Neural cell (in vitro differentiated cells): ENCODE data around the gene RPL18A. TPM values are rescaled to one million over a fixed set of nuclear protein-coding genes. Genes with fewer than 3 reads are reported as not detected.

Experiments
- H2AFZ ChIP-seq: fragments of 200-600, 300-800 bp; sonication (generic), shearing (Covaris generic); 2 replicates; pipeline ENCODE4 v1.6.0; 2014; ENCODE audit warnings: low read depth, mild to moderate bottlenecking, antibody characterized with exemption, low read length, moderate library complexity
- H3F3A ChIP-seq: fragments of 200-600 bp; shearing (Covaris generic); 2 replicates; pipeline ENCODE4 v1.6.1; 2016; ENCODE audit warnings: mild to moderate bottlenecking, moderate library complexity, mixed read lengths, antibody characterized with exemption, low read length; ENCODE audit not compliant: insufficient read depth, poor library complexity, severe bottlenecking
- H3K27ac ChIP-seq: fragments of 200-600, 300-800 bp; sonication (generic), shearing (Covaris generic); 2 replicates; pipeline ENCODE4 v1.5.1; 2014; ENCODE audit warnings: mild to moderate bottlenecking, low read length, moderate library complexity
- H3K27me3 ChIP-seq: fragments of 300-800, 200-600 bp; sonication (generic), shearing (Covaris generic); 2 replicates; pipeline ENCODE4 v1.6.0; 2014; ENCODE audit warnings: mild to moderate bottlenecking, low read depth, low read length, moderate library complexity; ENCODE audit not compliant: insufficient read depth
- H3K36me3 ChIP-seq: fragments of 300-800, 200-600 bp; sonication (generic), shearing (Covaris generic); 2 replicates; pipeline ENCODE4 v1.5.1; 2014; ENCODE audit warnings: mild to moderate bottlenecking, antibody characterized with exemption, low read length, moderate library complexity; ENCODE audit not compliant: insufficient read depth
- H3K4me2 ChIP-seq: fragments of 300-800, 200-600 bp; sonication (generic), shearing (Covaris generic); 2 replicates; pipeline ENCODE4 v1.6.0; 2014; ENCODE audit warnings: mild to moderate bottlenecking, low read length
- H3K4me3 ChIP-seq: fragments of 300-800, 200-600 bp; sonication (generic), shearing (Covaris generic); 2 replicates; pipeline ENCODE4 v1.5.1; 2014; ENCODE audit warnings: mild to moderate bottlenecking, low read length, moderate library complexity
- H3K79me2 ChIP-seq: fragments of 200-600 bp; shearing (Covaris generic); replicated peaks from 2 replicates; pipeline ENCODE4 v1.6.0; 2014; ENCODE audit warnings: mild to moderate bottlenecking, low read length, moderate library complexity; ENCODE audit not compliant: insufficient read depth
- H3K9ac ChIP-seq: fragments of 300-800, 200-600 bp; sonication (generic), shearing (Covaris generic); 2 replicates; pipeline ENCODE4 v1.6.1; 2016; ENCODE audit warnings: mild to moderate bottlenecking, low read length, mixed read lengths
- H3K9me2 ChIP-seq: fragments of 200-600 bp; shearing (Covaris generic); 2 replicates; pipeline ENCODE4 v1.6.1; 2016; ENCODE audit warnings: mild to moderate bottlenecking, low read length, mixed read lengths; ENCODE audit not compliant: insufficient read depth
- H3K9me3 ChIP-seq: fragments of 200-600, 300-800 bp; sonication (generic), shearing (Covaris generic); 2 replicates; pipeline ENCODE4 v1.6.1; 2016; ENCODE audit warnings: mild to moderate bottlenecking, mixed run types, low read length, moderate library complexity, mixed read lengths
- H4K20me1 ChIP-seq: fragments of 200-600 bp; shearing (Covaris generic); 2 replicates; pipeline ENCODE4 v1.6.1; 2016; ENCODE audit warnings: mild to moderate bottlenecking, mixed run types; ENCODE audit not compliant: insufficient read depth
- EP300 ChIP-seq: fragments of 450-650 bp; conservative IDR thresholded peaks from 2 replicates; pipeline ENCODE4 v1.6.1; 2014; ENCODE audit warnings: antibody characterized with exemption, mild to moderate bottlenecking, moderate library complexity; ENCODE audit not compliant: poor library complexity, severe bottlenecking
- EZH2 ChIP-seq: fragments of 200-600, 300-800 bp; shearing (Covaris generic), sonication (generic); IDR thresholded peaks from 2 replicates; pipeline ENCODE4 v1.6.1; 2014; ENCODE audit warnings: antibody characterized with exemption, low read length, borderline replicate concordance, mild to moderate bottlenecking; ENCODE audit not compliant: insufficient read depth, poor library complexity, severe bottlenecking
- MXI1 ChIP-seq: fragments of 450-650 bp; conservative IDR thresholded peaks from 2 replicates; pipeline ENCODE4 v1.6.1; 2014; ENCODE audit warnings: antibody characterized with exemption, mild to moderate bottlenecking; ENCODE audit not compliant: poor library complexity, severe bottlenecking
- POLR2AphosphoS5 ChIP-seq: IDR thresholded peaks from 2 replicates; pipeline ENCODE4 v1.6.1; 2012
- RAD21 ChIP-seq: fragments of 450-650 bp; conservative IDR thresholded peaks from 2 replicates; pipeline ENCODE4 v1.6.1; 2014; ENCODE audit warnings: antibody characterized with exemption, mild to moderate bottlenecking, moderate library complexity
- REST ChIP-seq: IDR thresholded peaks from 2 replicates; pipeline ENCODE4 v1.6.1; 2012; ENCODE audit warnings: borderline replicate concordance
- SMC3 ChIP-seq: fragments of 450-650 bp; conservative IDR thresholded peaks from 2 replicates; pipeline ENCODE4 v1.6.1; 2014; ENCODE audit warnings: antibody characterized with exemption, mild to moderate bottlenecking, moderate library complexity; ENCODE audit not compliant: poor library complexity
- TAF1 ChIP-seq: IDR thresholded peaks from 2 replicates; pipeline ENCODE4 v1.6.1; 2012; ENCODE audit warnings: low read depth
- polyA plus RNA-seq: library from polyadenylated mRNA; depleted of rRNA; stranded (reverse); fragments of >200 nt; gene quantifications from 2 replicates; pipeline ENCODE4 v1.2.3, GENCODE V29; 2014
- TF ChIP-seq, protein P1 (sequence below): fragments of 450-650 bp; IDR thresholded peaks from 2 replicates; pipeline ENCODE4 v1.5.1; 2014; ENCODE audit warnings: antibody characterized with exemption, mild to moderate bottlenecking, moderate library complexity; ENCODE audit not compliant: poor library complexity, severe bottlenecking

RPL18A gene
- polyA plus RNA-seq, 1 donor from 2014 or later, result 681 TPM

GRCh38 chr19:17837972-17838371, 21.7 kb upstream of the RPL18A start:
- H3K9ac ChIP-seq, result no peak overlapping the region
- no peak overlapping the region for H3K27ac ChIP-seq
- no peaks in the 10 kb centered on the region for H3K36me3 ChIP-seq
- H3K9me2 ChIP-seq, result no peaks in the 10 kb centered on the region
- H3K4me3 ChIP-seq, result no peak overlapping the region
- no peak overlapping the region for H3K4me2 ChIP-seq
- H3F3A ChIP-seq, result no peaks in the 10 kb centered on the region
- no peaks in the 10 kb centered on the region for H3K79me2 ChIP-seq
- TF ChIP-seq, protein P1, sequence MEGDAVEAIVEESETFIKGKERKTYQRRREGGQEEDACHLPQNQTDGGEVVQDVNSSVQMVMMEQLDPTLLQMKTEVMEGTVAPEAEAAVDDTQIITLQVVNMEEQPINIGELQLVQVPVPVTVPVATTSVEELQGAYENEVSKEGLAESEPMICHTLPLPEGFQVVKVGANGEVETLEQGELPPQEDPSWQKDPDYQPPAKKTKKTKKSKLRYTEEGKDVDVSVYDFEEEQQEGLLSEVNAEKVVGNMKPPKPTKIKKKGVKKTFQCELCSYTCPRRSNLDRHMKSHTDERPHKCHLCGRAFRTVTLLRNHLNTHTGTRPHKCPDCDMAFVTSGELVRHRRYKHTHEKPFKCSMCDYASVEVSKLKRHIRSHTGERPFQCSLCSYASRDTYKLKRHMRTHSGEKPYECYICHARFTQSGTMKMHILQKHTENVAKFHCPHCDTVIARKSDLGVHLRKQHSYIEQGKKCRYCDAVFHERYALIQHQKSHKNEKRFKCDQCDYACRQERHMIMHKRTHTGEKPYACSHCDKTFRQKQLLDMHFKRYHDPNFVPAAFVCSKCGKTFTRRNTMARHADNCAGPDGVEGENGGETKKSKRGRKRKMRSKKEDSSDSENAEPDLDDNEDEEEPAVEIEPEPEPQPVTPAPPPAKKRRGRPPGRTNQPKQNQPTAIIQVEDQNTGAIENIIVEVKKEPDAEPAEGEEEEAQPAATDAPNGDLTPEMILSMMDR, result no peak
- TF ChIP-seq EP300, result no peak
- TF ChIP-seq SMC3, result no peak
- no peak for TF ChIP-seq EZH2
- TF ChIP-seq RAD21, result no peak
- no peak for TF ChIP-seq TAF1
- no peaks in the 10 kb centered on the region for H4K20me1 ChIP-seq
- H2AFZ ChIP-seq, result no peak overlapping the region
- H3K9me3 ChIP-seq, result no peaks in the 10 kb centered on the region
- peaks cover 14% of the 10 kb centered on the region for H3K27me3 ChIP-seq

GRCh38 chr19:17840019-17840418, 19.7 kb upstream of the RPL18A start:
- TF ChIP-seq RAD21 (no peak), POLR2AphosphoS5 (no peak), SMC3 (no peak), MXI1 (no peak), REST (no peak), EP300 (no peak), EZH2 (no peak), TAF1 (no peak)
- H3K36me3 ChIP-seq, result no peaks in the 10 kb centered on the region
- no peak overlapping the region for H3K4me3 ChIP-seq
- no peaks in the 10 kb centered on the region for H4K20me1 ChIP-seq
- H3K27me3 ChIP-seq, result peaks cover 14% of the 10 kb centered on the region
- H3K4me2 ChIP-seq, result no peak overlapping the region
- no peak overlapping the region for H2AFZ ChIP-seq
- no peaks in the 10 kb centered on the region for H3K79me2 ChIP-seq
- no peaks in the 10 kb centered on the region for H3K9me3 ChIP-seq
- H3F3A ChIP-seq, result no peaks in the 10 kb centered on the region
- H3K9ac ChIP-seq, result no peak overlapping the region
- H3K27ac ChIP-seq, result no peak overlapping the region
- no peaks in the 10 kb centered on the region for H3K9me2 ChIP-seq
